Omental fat pad (tissue), 4 donors: ENCODE measurements around the gene UPK1B. TPM values are rescaled to one million over a fixed set of nuclear protein-coding genes. Genes with fewer than 3 reads are reported as not detected.

Experiments
- ATAC-seq: fragments of 150-250 bp; one replicate; pipeline ENCODE4 v1.9.1; 2016; ENCODE audit warnings: mild to moderate bottlenecking, moderate library complexity; ENCODE audit not compliant: low FRiP score
- DNase-seq: peaks from one replicate; pipeline ENCODE4 v3.0.0-alpha.2; 2019; ENCODE audit warnings: low spot score
- total RNA-seq, 4 donors: library from RNA; depleted of rRNA; stranded (reverse); fragments of >200 nt; gene quantifications; one replicate each; pipeline ENCODE4 v1.1.0, GENCODE V29; 2016
- TF ChIP-seq, protein P1 (sequence below), 3 donors: fragments of 450-650 bp; IDR thresholded peaks; one replicate each; pipeline ENCODE4 v1.5.1; 2016 to 2017; ENCODE audit warnings: antibody characterized with exemption in 3 of 3, mild to moderate bottlenecking in 3 of 3, moderate library complexity in 2 of 3

Gene UPK1B
- total RNA-seq, 4 donors from 2014 or later = 1.1 to 49.3 (median 12.4) TPM

DNA sequence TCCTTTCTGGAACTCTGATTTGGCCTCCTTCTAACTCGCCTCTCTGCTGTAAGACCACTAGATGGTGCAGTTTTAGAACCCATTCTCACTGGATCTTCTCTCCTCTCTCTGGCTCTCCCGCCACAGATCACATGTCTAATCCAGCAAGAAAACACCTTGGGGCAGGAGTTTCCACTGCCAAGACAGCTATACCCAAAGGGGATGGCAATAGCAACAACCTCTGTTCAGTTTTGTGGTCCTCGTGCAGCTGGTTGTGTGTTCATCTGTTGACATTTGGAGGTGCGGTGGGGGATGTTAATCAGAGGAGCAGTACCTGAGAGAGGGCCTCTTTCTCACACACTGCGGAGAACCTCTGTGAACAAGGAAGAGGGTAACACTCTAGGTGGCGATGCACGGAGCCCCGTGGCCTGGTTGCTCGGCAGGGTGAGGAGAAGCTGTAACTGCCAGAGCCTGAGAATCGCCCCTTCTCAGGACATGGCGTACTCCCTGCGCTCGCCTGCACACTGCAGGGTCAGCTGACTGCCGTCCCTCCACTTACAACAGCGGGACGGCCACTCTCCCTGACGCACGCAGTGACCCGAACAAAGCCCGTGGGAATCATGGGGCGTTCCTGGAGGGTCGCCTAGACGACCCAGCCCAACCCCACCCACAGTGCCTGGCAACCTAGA, 27.8 kb upstream of the UPK1B start, which contains the start of gene TEX55:
Gene TEX55 (plus strand): TSS at position 666 of the 668 bp plus-strand sequence. CDS start 25 bp downstream, outside the sequence.
- peak; percentile 89 for ATAC-seq
- TF ChIP-seq, protein P1, sequence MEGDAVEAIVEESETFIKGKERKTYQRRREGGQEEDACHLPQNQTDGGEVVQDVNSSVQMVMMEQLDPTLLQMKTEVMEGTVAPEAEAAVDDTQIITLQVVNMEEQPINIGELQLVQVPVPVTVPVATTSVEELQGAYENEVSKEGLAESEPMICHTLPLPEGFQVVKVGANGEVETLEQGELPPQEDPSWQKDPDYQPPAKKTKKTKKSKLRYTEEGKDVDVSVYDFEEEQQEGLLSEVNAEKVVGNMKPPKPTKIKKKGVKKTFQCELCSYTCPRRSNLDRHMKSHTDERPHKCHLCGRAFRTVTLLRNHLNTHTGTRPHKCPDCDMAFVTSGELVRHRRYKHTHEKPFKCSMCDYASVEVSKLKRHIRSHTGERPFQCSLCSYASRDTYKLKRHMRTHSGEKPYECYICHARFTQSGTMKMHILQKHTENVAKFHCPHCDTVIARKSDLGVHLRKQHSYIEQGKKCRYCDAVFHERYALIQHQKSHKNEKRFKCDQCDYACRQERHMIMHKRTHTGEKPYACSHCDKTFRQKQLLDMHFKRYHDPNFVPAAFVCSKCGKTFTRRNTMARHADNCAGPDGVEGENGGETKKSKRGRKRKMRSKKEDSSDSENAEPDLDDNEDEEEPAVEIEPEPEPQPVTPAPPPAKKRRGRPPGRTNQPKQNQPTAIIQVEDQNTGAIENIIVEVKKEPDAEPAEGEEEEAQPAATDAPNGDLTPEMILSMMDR (IDR thresholded peaks at IDR 0.05) = no peak
- no peak for DNase-seq

DNA sequence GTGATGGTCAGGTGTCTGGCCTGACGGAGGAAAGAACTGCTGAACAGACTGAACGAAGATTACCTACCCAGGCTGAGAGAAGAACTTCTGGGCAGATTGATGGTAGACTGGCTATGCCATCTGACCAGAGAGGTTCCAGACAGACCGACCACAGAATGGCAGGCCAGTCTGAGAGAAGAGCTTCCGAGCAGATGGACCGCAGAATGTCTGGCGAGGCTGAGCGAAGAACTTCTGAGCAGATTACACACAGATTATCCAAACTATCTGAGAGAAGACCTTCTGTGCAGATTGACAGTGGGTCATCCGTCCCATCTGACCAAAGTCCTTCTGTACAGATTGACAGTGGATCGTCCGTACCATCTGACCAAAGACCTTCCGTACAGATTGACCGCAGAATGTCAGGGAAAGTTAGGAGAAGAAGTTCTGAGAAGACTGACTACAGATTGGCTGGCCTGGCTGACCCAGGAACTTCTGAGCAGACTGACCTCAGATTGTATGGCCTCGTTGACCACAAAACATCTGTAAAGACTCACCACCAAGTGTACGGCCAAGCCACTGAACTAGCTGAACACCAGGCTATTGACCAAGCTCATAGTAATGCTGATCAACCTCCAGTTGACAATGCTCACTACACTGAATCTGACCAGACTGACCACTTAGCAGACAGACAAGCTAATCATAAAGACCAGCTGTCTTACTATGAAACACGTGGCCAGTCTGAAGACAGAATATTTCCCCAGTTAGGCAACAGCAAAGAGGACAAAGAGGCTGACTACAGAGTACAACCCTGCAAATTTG, 26.6 kb upstream of the UPK1B start:
- DNase-seq (no peak), ATAC-seq (no peak)
- TF ChIP-seq, protein P1 (IDR thresholded peaks at IDR 0.05) = no peak

DNA sequence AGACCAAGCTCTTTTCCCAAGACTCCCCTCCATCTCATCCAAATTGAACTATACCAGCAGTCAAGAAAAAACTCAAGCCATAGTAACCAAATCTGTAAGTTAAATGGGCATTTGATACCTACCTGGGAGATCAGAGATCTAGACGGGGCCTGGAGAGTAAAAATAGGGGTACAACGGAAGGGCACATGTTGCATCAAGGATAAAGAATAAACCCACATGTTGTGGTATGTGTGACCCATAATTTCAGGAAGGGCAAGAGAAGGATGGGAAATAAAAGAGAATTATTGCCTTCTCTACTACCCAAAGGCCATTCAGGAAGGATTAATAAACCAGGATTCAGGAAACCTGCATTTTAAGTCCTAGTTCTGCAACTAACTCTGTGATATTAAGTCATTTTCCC, 25.9 kb upstream of the UPK1B start:
- DNase-seq (no peak), ATAC-seq (no peak)
- TF ChIP-seq, protein P1 (IDR thresholded peaks at IDR 0.05) = no peak

GRCh38 chr3:119148493-119149180, 24.8 kb upstream of the UPK1B start:
- no peak for DNase-seq
- no peak for ATAC-seq
- TF ChIP-seq, protein P1 (IDR thresholded peaks at IDR 0.05) = no peak

DNA sequence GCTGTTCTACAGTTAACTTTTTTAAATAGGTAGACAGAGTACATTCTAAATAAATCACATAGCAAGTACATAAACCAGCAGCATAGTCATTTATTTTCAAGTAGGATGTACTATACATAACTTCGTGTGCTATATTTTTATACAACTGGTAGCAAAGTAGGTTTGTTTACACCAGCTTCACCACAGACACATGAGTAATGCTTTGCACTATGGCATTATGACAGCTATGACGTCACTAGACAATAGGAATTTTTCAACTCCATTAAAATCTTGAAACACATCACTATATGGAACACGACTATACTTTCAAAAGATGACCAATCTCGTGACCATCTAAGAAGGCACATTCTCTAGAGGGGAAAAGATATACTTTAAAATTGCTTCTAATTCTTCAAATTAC, 23.9 kb upstream of the UPK1B start:
- no peak for DNase-seq
- ATAC-seq = no peak
- TF ChIP-seq, protein P1 (IDR thresholded peaks at IDR 0.05) = no peak

DNA sequence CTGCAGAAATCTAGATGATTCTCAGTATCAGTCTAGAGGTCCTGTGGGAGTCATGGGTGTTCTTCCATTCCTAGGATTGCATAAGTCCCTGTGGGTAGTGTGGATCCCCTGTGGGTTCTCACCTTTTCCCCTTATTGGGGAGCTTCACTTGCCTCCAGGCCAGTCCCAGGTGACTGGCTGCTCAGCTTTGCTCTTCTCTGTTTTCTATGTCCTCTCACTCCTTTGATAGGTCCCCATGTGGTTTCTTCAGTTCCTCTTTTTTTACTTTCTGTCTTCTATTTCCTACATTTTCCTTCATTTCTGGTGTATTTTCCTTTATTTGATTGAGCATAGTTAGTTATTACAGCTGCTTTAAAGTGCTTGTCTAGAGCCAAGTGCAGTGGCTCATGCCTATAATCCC, 16.5 kb upstream of the UPK1B start:
- no peak for DNase-seq
- ATAC-seq = no peak
- TF ChIP-seq, protein P1 (IDR thresholded peaks at IDR 0.05) = no peak
